ENCODE measurements around the gene RGS10. TPM values are rescaled to one million over a fixed set of nuclear protein-coding genes. Genes with fewer than 3 reads are reported as not detected.

The RGS10 gene
- total RNA-seq, 2 donors from 2014 or later, result 4.3 to 7.5 TPM

- Mint-ChIP-seq H3K27me3 (ENCODE audit: insufficient read depth) (peaks cover 60% of the 10 kb centered on the region), H3K4me1 (no peaks in the 10 kb centered on the region), H3K27ac (no peak overlapping the region), H3K9me3 (peaks cover 6% of the 10 kb centered on the region), H3K4me3 (no peak overlapping the region), H3K36me3 (ENCODE audit: low read depth) (no peaks in the 10 kb centered on the region)
- no peak for TF ChIP-seq CTCF (conservative IDR thresholded peaks at IDR 0.05)
- Histone ChIP-seq H3K27me3 (ENCODE audit: control insufficient read depth, insufficient read depth, low read length, poor library complexity, severe bottlenecking) (peaks cover 36% of the 10 kb centered on the region), H3K4me3 (ENCODE audit: low read length) (no peak overlapping the region), H3K9me3 (ENCODE audit: control insufficient read depth, low read length) (no peaks in the 10 kb centered on the region), H3K9ac (ENCODE audit: extremely low read depth, low read length, poor library complexity, severe bottlenecking) (no peak overlapping the region), H3K4me1 (ENCODE audit: control insufficient read depth, insufficient read depth, low read length) (no peaks in the 10 kb centered on the region), H3K27ac (ENCODE audit: low read depth, low read length) (no peak overlapping the region), H3K36me3 (ENCODE audit: control insufficient read depth, insufficient read depth, low read length) (no peaks in the 10 kb centered on the region)
- 83 to 87% methylated on average over 7 of the region's 7 CpGs for whole genome bisulfite sequencing, 2 experiments (ENCODE audit: insufficient coverage in 1 of 2, insufficient read length in 1 of 2)
- no peak for DNase-seq
These were observed 72.7 kb downstream of the RGS10 start for GRCh38 chr10:119469846-119470245.

GRCh38 chr10:119469325-119469707 is 73.2 kb downstream of the RGS10 start:
- H3K27ac Mint-ChIP-seq, result no peak overlapping the region
- Histone ChIP-seq H3K27me3 (ENCODE audit: control insufficient read depth, insufficient read depth, low read length, poor library complexity, severe bottlenecking) (peaks cover 32% of the 10 kb centered on the region), H3K4me1 (ENCODE audit: control insufficient read depth, insufficient read depth, low read length) (no peaks in the 10 kb centered on the region), H3K36me3 (ENCODE audit: control insufficient read depth, insufficient read depth, low read length) (no peaks in the 10 kb centered on the region), H3K27ac (ENCODE audit: low read depth, low read length) (no peak overlapping the region), H3K9ac (ENCODE audit: extremely low read depth, low read length, poor library complexity, severe bottlenecking) (no peak overlapping the region), H3K4me3 (ENCODE audit: low read length) (no peak overlapping the region), H3K9me3 (ENCODE audit: control insufficient read depth, low read length) (no peaks in the 10 kb centered on the region)
- peaks cover 55% of the 10 kb centered on the region for H3K27me3 Mint-ChIP-seq (ENCODE audit: insufficient read depth)
- WGBS, 2 experiments (ENCODE audit: insufficient coverage in 1 of 2, insufficient read length in 1 of 2), result 94 to 95% methylated on average over 8 of the region's 8 CpGs
- no peaks in the 10 kb centered on the region for H3K36me3 Mint-ChIP-seq (ENCODE audit: low read depth)
- TF ChIP-seq CTCF (conservative IDR thresholded peaks at IDR 0.05), result no peak
- no peak overlapping the region for H3K4me3 Mint-ChIP-seq
- H3K9me3 Mint-ChIP-seq, result peaks cover 6% of the 10 kb centered on the region
- H3K4me1 Mint-ChIP-seq, result no peaks in the 10 kb centered on the region
- no peak for DNase-seq

GRCh38 chr10:119468542-119469324 is 73.8 kb downstream of the RGS10 start:
- Histone ChIP-seq H3K27me3 (ENCODE audit: control insufficient read depth, insufficient read depth, low read length, poor library complexity, severe bottlenecking) (peaks cover 26% of the 10 kb centered on the region), H3K4me3 (ENCODE audit: low read length) (no peak overlapping the region), H3K27ac (ENCODE audit: low read depth, low read length) (no peak overlapping the region), H3K9me3 (ENCODE audit: control insufficient read depth, low read length) (no peaks in the 10 kb centered on the region), H3K9ac (ENCODE audit: extremely low read depth, low read length, poor library complexity, severe bottlenecking) (no peak overlapping the region), H3K4me1 (ENCODE audit: control insufficient read depth, insufficient read depth, low read length) (no peaks in the 10 kb centered on the region), H3K36me3 (ENCODE audit: control insufficient read depth, insufficient read depth, low read length) (no peaks in the 10 kb centered on the region)
- no peaks in the 10 kb centered on the region for H3K36me3 Mint-ChIP-seq (ENCODE audit: low read depth)
- 76 to 78% methylated on average over 4 to 13 of the region's 13 CpGs for WGBS, 2 experiments (ENCODE audit: insufficient coverage in 1 of 2, insufficient read length in 1 of 2)
- H3K4me3 Mint-ChIP-seq, result no peak overlapping the region
- no peak for TF ChIP-seq CTCF (conservative IDR thresholded peaks at IDR 0.05)
- no peaks in the 10 kb centered on the region for H3K4me1 Mint-ChIP-seq
- peaks cover 50% of the 10 kb centered on the region for H3K27me3 Mint-ChIP-seq (ENCODE audit: insufficient read depth)
- H3K9me3 Mint-ChIP-seq, result peaks cover 2% of the 10 kb centered on the region
- H3K27ac Mint-ChIP-seq, result no peak overlapping the region
- no peak for DNase-seq

Measured in endodermal cell (in vitro differentiated cells).